ENCODE data around the gene STT3B.

STT3B gene

DNA sequence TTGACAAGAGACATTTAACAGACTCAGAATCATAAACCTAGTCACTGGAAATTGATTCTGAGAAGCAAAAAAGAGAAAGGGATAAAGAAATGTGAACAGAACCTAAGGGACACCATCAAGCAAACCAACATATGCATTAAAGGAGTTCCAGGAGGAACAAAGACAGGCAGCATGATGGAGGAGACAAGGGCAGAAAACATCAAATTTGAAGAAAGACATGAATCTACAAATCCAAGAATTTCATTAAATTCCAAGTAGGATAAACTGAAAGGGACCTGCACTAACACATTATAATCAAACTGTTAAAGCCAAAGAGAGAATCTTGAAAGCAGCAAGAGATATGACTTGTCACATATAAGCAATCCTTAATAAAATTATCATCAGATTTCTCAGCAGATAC lies 122.3 kb downstream of the STT3B start:
- no peak for DNase-seq

DNA sequence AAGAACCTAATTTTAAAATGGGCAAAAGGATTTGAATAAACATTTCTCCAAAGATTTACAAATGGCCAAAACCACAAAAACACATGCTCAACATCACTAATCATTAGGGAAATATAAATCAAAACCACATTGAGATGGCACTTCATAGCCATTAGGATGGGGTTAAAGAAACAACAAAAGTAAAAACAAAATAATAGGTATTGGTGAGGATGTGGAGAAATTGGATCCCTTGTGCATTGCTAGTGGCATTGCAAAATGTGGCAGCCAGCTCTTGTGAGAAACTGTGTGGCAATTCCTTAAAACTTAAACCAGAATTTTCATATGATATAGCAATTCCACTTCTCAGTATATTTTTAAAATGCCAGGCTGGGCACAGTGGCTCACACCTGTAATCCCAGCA lies 126.5 kb downstream of the STT3B start:
- DNase-seq, result no peak

DNA sequence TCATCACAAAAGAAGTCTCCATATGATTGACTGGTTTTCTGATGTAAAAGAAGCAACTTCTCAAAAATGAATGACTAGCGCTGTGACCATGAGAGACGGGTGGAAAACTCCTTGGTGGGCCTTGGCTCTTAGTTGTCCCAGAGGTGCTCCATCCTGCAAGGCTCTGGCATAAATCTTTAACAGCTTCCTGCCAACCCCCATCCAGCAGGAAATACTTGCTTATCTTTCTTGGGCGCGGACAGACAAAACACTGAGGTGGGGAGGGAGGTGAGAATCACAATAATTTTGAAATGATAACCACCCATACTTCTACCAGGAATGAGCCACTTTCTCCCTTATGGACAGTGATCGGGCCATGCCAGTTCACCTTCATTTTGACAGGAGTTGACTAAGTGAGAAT lies 128.6 kb downstream of the STT3B start:
- DNase-seq, result no peak

DNA sequence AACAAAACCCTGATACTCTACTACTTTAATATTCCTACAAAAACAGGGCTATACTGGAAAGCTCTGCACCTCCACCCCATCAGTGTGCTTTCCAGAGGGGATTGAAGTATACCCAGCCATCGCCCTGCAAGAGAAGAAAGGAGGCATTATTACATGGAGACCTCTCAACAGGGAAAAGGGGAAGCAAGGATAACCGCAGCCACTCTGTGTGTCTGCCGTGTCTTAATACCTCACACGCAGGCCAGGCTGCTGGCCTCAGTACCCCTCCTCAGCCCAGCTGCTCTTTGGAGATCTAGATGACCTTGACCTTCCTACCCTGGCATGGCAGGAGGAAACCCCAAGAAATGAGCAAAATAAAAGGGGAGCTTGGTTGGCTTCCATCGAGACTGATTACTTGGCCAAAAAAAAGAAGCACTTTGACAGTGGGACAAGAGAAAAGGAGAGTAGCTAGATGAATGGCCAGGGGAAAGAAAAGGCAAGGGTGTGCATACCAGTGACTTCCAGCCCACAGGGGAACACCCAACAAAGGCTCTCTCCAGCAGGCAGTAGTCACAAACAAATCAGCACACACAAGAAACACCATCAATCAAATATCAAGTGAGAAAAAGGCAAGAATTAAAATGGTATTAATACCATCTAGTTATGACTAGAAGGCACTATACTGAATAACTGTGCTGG lies 129.4 kb downstream of the STT3B start:
- DNase-seq, result no peak

DNA sequence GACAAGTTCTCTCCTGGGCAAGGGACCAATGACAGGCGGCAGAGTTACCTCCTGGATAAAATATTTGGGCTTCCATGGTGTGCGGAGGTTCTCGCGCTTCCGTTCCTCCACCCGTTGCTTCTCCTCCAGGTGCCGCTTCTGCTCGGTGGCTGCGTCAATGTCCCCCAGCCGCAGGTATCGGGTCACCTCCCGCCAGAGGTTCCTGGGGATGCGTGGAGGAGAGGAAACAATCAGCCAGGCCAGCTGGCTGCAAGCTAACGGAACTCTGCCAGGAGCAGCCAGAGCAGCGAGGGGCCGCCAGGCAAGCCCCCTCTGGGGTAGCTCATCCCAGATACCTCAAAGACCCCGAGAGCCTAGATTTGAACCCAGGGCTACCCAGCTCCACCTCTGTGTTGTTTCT lies 131.3 kb downstream of the STT3B start:
- DNase-seq, result no peak

DNA sequence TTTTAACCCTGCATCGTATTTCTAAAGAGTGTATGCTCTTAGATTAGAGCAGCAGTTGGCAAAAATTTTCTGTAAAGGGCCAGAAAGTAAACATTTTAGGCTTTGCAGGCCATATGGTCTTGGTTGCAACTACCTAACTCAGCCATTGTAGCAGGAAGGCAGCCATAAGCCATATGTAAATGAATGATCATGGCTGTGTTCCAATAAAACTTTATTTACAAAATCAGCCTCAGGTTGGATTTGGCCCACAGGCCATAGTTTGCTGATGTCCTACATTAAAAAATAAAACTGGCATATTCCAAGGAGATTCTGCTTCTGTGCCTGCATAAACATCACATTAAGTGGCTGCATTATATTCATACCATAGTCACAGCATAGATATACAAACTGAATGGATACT lies 134.9 kb downstream of the STT3B start:
- no peak for DNase-seq

DNA sequence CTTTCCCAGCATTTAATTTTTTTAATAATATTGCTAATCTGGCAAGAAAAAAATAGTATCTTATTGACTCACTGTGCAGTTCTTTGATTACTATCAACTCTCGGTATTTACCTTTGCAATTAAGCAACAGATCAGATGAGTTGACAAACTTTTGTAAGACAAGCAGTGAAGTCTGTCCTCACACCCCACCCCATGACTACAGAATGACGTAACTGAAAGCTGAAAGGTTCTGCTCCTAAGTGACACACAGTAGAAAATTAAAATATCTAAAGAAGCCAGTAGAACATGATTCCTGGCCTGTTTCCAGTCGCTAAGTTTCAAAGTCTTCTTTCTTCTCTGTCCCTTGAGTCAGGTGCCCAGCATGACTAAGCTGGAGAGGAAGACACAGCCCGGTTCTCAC lies 135.5 kb downstream of the STT3B start:
- DNase-seq, result no peak

DNA sequence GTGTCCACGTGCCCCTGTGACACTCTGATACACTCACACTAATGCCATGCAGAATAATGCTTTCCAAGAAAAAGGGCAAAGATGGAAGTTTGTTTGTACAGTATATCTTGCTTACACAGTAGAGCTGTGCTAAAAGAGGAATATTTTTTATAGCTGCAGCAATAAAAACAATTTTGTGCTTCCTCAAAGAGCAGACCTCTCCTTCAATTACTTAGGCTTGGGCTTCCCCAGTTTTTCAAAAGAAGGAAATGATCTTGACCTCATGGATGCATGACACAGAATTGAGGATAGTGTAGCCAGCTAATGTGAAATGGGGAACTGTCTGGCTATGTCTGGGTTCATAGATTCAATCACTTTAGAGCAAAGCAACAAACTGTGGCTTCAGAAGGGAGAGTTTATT lies 137.4 kb downstream of the STT3B start:
- no peak for DNase-seq

DNA sequence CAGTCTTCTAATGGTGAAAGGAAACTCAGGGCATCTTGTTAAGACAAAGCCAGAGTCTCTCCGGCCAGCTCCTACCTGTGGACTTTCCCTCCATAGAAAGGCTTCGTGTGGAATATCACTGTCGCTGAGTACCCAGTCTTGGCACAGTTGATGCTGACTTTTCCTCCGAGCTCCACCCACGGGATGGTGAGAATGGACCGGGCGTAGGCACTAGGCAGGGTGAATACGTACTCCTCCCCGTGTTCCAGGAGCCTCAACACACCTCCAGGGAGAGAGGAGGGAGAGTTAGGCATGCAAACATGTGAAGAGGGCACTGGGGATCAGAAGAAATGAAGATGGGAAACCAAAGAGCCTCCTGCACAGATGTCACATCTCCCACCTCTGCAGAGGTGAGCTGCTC lies 138.0 kb downstream of the STT3B start:
- DNase-seq, result no peak

DNA sequence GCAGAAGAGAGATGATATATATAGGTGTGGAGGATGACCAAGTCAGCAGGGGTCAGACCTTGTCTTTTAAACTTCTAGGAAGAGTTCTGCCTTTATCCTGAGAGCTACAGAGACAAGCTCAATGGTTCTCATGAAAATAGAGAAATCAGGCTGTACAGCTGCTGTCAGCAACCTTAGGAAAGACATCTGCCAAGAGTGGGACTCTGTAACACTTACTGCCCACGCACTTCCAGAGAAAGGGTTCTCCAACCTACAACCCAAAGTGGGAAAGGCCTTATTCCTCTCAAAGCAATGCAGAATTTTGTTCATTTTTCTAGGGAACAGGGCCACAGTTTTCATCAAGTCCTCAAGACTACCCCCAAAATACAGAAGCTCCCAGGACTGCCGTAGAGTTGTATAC lies 138.7 kb downstream of the STT3B start:
- DNase-seq, result no peak

DNA sequence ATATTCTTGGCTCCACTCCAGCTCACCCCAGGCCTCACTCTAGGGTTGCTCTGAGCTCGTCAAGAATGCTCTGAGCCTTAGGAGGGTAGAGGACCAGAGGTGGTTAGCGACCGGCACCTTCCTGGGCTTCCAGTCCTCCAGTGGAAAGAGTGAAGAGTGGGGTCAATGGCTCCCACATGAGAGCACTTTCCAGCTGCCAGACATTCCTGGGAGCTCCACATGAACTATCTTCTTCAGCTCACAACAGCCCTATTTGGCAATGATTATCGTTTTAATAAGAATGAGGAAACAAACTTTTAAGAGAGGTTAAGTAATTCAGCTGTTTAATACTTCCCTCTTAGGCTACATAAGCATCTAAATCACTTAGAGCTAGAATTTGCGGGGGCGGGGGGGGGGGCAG lies 139.3 kb downstream of the STT3B start:
- DNase-seq, result peak; percentile 11

DNA sequence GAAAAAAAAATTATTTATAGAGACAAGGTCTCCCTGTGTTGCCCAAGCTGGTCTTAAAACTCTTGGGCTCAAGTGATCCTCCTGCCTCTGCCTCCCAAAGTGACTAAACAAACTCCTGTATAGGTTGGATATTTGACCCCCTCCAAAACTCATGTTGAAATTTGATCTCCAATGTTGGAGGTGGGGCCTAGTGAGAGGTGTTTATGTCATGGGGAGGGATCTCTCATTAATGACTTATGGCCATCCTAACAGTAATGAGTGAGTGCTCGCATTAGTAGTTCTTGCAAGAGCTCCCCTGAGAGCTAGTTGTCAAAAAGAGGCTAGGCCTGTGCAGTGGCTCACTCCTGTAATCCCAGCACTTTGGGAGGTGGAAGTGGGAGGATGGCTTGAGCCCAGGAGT lies 141.2 kb downstream of the STT3B start:
- DNase-seq, result no peak

DNA sequence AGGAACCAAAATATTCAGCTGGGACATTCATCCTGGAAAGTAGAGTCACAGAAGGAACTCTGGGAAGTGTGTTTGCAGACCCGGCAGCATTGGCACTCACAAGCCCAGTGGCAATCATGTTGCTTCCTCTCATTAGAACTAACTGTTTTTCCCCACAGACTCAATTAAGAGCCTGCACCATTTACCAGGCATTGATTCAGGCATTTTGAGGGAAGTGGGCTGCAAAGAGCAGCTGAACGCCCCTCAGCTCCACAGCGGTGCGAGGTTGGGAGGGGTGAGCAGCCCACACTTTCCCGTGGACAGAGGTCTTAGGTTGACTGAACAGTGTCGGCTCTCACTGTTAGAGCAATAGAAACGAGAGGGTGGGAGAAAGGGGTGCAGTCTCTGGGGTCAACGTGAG lies 143.8 kb downstream of the STT3B start:
- no peak for DNase-seq

DNA sequence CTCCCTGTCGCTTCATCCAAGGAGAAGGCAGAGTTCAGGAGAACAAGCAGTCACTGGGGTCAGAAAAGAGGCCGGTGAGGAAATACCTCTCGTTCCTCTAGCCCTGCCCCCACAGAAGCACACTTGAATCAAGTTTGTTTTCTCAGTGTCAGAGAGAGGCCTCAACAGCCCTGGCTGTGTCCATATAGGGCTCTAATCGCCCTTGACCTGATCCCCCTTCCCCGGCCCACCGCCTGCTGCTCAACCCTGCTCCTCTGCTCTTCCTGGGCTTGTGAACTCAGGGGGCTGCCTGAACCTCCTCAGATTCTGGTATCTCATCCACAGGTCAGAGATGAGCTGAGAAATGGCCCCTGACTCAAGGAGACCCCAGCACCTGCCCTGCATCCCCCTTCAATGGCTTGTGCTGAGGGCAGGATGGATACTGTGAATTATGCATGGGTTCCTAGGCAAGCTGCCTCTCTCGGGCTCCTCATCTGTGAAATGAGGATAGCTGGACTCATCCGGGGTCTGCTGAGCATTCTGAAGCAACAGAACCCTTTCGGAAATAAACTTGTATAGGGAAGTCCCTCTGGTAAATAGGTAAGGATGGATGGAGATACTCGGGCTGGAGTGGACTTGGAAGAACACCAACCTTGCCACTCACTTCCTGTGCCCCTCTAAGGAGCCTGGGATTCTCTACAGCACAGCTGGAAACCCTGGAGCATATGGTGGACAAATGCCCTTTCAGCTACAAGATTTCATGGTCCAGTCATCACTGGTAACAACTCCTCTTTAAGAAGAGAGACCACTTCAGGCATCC lies 147.5 kb downstream of the STT3B start:
- no peak for DNase-seq

All from fibroblast of skin of abdomen (primary cell).